HG03139 (cell line): ENCODE results near the gene TIMELESS.
"Not testable (repeated sequence)": the region's sequence is repeated elsewhere in the genome, so short reads cannot be mapped to it uniquely, and the experiment has no call there.

ENCODE experiments used
- ATAC-seq: cut with Tn5 transposase; IDR thresholded peaks from one replicate; pipeline ENCODE4 v1.9.1; 2021; ENCODE audit not compliant: unreplicated experiment

TIMELESS gene

DNA sequence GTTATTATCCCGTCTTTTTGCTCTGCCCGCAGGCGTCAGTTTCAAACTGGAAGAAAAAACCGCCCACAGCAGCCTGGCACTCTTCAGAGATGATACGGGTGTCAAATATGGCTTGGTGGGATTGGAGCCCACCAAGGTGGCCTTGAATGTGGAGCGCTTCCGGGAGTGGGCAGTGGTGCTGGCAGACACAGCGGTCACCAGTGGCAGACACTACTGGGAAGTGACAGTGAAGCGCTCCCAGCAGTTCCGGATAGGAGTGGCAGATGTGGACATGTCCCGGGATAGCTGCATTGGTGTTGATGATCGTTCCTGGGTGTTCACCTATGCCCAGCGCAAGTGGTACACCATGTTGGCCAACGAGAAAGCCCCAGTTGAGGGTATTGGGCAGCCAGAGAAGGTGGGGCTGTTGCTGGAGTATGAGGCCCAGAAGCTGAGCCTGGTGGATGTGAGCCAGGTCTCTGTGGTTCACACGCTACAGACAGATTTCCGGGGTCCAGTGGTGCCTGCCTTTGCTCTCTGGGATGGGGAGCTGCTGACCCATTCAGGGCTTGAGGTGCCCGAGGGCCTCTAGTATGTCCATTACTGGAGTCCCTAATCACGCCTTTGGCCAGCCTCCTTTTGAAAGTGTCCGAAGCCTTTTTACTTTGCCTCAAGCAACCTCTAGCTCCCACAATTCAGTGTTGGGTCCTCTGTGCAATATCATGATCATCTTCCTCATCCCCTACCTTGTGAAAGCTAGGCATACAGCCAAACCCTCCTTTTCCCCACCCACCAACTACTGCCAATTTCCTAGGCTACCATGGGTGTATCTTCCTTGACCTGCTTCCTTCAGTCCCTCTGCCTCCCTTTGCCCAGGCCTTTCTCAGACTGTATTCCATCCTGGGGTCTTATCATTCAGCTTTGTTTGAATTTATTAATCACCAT is 20.0 kb upstream of the TIMELESS start:
- no peak for ATAC-seq

DNA sequence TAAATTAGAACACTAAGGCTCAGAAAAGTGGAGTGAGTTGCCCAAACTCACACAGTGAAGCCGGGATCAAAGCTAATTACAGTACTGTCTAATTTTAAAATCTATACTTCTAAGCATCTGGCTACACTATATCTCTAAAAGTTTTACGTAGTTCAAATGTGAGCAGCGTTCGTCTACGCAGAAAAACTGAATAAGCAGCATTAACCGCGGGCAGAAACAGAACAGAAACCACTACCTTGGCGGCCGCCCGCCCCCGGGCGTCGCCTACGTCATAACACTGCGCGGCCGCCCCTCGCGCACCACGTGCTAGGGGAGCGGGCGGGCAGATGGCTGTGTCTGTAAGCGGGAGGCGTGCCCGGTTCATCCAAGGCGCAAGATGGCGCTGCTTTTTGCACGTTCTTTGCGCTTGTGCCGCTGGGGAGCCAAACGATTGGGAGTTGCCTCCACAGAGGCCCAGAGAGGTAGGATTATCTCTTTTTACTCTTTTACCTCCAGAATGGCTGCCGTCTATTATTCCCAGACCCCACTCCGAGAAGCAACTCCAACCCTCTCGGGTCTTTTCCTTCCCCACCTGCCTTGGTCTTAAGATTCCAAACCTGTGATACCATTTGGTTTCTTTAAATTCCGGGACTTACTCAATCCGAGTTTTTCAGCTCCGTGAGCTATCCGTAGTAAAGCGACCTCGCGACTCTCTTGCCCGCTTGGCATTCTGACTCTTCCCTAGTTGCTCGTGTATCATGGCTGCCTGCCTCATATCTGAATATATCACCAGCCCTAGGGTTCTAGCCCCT is 19.2 kb upstream of the TIMELESS start, which contains the start of gene SPRYD4:
Gene SPRYD4, plus strand, starts transcription at position 363 of the 791 bp plus-strand sequence. Its CDS starts 14 bp downstream, at position 377.
- peak; percentile 68 for ATAC-seq

DNA sequence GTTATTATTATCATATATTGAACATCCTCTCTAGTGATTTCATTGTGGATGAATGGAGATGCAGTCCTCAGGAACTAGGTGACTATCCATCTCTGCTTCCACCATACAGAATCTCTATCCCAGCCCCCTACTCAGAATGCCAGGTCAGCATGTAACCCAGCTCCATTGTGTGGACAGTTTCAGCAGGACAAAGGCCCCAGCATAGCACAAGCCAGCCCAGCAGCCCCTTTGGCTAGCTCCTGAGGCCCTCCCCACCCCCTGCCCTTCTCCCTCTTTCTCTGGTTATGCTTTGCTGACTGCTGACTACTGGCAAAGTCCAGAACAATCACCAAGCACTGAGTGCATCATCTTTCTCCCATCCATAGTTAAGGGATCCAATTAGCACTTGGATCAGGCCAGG is 13.3 kb upstream of the TIMELESS start:
- ATAC-seq: no peak

DNA sequence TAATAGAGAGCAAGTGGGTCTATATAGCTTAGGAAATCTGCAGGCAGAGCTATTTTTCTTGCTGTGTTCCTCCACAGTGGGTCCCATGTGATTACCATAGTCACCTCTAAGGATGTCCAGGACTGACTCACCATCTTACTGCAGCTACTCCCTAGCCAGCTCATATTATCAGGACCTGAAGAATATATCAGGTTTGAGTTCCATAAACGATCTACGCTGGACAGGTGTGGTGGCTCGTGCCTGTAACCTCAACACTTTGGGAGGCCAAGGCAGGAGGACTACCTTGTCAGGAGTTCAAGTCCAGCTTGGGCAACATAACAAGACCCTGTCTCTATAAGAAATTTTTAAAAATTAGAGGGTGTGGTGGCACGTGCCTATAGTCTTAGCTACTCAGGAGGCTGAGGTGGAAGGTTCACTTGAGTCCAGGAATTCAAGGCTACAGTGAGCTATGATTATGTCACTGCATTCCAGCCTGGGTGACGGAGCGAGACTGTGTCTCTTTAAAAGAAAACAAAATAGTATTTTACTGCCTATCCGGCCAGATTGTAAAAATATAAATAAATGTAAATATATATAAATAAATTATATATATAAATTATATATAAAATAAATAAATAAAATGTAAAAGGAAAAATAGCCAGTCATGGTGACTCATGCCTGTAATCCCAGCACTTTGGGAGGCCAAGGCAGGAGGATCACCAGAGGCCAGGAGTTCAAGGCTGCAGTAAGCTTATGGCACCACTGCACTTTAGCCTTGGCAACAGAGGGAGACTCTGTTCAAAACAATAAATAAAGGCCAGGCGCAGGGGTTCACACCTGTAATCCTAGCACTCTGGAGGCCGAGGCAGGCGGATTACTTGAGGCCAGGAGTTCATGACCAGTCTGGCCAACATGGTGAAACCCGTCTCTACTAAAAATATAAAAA is 12.3 kb upstream of the TIMELESS start:
- no peak for ATAC-seq

DNA sequence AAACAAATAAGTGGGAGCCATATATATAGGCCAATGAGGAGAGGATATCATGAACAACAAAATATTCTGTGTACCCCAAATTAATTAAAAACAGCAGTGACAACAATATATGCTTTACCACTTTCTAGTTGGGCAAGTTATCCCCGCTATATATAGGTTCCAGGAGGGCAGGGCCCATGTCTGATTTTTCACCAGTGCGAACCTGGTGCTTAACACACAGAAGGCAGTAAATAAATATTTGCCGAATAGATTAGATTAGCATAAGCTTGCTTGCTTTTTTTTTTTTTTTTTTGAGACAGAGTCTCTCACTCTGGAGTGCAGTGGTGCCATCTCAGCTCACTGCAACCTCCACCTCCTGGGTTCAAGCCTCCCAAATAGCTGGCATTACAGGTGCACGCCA is 8.6 kb upstream of the TIMELESS start:
- no peak for ATAC-seq

DNA sequence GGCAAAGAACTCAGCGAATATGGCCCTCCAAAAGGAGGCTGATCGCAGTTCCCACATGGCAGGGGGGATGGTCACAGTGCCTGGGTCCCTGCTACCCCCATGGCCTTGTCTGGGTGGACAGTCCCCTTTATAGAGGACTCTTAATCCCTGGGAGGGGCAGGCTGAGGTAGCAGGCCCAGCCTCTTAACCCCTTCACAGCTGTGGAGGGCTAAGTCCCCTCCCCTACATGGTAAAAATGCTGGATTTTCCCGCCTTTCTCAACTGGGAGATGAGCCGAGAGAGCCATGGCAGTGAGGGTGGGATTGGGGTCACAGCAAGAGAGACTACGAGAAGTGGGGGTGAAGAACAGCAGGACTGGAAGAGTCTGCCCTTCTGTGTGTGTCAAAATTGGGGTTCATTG is 5.3 kb upstream of the TIMELESS start, which contains the start of gene MIP:
Gene MIP, minus strand, starts transcription at position 101 of the 400 bp plus-strand sequence. Its CDS starts 44 bp downstream, at position 57.
- no peak for ATAC-seq

DNA sequence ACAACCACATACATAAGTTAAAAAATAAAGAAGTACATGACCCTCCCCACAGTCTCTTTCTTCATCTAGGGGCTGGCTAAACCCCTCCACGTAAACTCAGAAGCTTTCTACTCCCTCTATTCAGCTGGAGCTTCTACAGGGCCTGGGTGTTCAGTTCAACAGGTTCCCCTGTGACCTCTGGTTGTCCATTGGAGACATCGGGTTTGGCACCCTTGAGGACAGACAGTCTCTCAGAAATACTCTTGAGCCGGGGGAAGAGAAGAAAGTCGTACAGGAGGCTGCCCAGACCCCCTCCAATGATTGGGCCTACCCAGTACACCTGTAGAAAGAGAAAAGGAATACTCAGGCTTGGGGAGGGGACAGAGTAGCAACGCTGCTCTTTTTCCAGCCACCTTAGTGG is 1.9 kb upstream of the TIMELESS start:
- no peak for ATAC-seq

DNA sequence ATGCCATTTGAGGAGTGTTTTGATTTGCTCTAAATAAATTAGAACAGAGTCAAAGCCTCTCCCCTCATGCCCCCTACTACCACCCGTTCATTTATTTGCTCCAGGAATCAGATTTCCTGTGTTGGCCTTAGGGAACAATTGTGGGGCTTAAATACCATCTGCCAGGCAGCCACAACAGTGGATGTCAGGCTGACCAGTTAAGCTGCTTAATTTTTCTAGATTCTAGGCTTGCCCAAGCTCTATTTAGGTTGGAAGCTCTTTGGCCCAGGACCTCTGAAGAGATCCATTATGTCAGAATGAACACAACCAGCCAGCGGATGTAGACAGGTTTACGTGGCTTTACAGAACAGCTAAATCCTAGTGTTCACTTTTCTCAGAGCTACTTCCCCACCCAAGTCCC is 1.0 kb upstream of the TIMELESS start:
- ATAC-seq: no peak

DNA sequence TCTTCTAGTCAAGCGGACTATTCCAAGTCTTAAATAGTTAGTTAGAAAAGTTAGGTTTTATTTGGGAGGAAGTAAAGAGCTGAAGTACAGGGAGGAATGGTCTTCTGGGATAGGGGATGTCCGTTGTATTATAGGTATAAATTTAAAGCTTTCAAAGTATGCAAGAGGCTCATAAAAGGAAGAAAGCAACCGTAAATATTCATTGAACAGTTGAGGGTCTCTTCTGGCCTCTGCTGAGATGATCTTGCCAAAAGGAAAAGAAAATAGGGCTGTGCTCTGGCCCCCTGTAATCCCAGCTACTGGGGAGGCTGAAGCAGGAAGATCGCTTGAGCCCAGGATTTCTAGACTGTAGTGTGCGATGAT is 377 bp upstream of the TIMELESS start:
- no peak for ATAC-seq

DNA sequence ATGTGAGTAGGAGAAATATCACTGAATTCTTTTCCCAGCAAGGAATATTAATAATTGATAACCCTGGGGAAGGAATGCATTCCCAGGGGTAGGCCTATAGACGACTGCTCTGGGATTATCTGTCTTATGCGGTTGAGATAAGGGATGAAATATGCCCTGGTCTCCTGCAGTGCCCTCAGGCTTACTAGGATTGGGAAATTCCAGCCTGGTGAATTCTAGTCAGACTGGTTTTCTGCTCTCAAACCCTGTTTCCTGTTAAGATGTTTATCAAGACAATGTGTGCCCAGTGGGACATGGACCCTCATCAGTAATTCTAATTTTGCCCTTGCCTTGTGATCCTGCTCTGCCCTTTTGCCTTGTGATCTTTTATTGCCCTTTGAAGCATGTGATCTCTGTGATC is 6.0 kb downstream of the TIMELESS start:
- ATAC-seq: not testable (repeated sequence)

DNA sequence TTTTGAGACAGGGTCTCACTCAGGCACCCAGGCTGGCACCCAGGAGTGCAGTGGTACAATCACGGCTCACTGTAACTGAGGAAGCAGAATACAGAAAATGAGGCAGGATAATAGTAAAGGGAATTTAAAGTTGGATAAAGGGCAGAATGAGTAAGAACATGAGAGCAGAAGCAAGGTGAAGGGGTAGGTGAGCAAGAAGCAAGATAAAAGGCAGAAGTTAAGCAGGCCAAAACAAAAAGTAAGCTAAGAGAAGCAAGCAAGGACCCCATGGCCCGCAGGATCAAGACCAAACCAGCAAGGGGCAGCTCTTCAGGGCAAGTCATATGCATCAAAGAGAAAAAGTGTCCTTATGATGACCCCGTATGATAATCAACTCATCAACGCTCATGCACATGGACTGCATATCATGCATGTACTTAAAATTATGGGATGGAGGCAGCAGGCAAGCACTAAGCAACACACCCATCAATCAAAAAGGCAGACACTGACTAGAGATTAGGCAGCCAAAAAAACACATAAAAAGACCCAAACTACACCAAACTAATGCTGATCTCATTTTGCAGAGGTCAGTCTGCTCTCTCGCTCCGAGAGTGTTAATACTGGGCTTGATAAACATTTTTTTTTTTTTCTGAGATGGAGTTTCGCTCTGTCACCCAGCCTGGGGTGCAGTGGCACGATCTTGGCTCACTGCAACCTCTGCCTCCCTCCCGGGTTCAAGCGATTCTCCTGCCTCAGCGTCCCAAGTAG is 11.6 kb downstream of the TIMELESS start:
- no peak for ATAC-seq

DNA sequence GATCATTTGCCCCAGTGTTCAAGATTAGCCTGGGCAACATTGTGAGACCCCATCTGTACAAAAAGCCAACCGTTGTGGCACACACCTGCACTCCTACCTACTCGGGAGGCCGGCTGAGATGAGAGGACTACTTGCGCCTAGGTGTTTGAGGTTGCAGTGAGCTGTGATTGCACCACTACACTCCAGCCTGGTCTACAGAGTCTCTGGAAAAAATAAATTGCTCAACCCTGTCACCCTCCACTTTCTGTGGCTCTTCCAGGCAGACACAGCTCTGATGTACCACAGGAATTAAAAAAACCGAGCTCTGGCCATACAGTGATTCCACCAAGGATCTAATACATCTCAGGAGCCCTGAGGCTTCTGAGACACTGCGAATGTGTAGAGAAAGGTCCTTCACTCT is 14.4 kb downstream of the TIMELESS start:
- no peak for ATAC-seq

DNA sequence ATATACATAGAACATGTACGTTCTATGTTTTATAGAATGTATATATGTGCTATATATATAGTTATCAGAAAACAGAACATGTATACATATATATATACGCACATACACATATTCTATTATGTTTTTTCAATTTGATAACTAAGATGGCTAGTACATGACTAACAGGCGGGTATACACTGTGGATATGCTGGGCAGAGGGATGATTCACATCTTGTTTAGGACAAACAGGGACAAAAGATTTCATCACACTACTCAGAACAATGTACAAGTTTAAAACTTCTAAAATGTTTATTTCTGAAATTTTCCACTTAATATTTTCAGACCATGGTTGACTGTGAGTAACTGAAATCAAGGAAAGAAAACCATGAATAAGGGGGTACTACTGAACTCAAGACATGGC is 17.4 kb downstream of the TIMELESS start:
- ATAC-seq: no peak

DNA sequence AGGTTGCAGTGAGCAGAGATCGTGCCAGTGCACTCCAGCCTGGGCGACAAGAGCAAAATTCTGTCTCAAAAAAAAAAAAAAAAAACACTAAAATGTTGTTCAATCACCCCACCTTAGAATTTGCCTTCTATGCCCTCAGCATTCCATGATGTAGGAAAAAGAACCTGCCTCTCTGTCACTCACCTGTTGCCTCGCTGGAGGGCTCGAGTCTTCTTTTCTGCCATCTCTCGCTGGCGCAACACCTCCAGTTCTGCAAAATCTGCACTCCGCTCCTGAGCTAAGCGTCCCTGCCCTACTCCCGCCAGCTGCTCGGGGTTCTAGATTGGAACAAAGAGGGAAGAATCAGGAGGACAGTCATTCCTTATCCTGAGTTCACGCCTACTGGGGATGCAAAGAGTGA is 17.9 kb downstream of the TIMELESS start:
- ATAC-seq: no peak

DNA sequence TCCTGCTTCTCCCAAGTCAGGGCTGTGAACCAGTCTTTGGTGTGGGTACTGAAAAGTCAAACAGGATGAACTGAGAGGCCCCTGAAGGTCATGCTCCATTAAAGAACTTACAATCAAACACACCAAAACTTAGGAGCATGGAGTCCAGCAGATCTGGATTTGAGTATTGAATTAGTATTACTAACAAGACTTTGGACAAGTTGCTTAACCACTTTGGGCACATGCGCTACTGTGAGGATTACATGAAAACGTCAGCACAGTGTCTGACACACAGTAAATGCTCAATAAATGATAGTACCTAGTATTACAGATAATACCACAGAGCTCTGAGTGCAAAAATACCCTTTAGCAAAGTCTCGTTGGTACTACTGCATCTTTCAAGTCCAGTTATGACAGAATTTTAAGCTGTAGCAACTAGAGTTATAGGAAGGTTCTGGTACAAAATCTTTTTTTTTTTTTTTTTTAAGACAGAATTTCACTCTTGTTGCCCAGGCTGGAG is 23.2 kb downstream of the TIMELESS start:
- no peak for ATAC-seq

DNA sequence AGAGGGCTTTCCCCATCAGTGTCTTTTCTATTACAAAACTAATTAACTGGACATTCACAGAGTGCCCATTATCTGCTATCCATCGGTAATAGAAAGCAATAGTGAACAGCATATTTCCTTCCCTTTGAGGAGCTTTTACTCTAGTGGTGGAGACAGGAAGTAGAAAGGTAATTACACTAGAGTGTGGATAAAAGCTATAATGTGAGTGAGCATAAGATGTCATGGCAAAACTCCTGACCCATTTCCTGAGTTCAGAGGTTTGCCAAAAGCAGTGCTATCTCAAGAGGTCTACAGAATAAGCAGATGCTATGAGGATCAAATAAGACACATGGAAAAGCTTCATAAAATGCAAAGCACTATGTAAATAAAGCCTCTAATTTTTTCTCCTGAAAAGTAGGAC is 24.0 kb downstream of the TIMELESS start:
- no peak for ATAC-seq

DNA sequence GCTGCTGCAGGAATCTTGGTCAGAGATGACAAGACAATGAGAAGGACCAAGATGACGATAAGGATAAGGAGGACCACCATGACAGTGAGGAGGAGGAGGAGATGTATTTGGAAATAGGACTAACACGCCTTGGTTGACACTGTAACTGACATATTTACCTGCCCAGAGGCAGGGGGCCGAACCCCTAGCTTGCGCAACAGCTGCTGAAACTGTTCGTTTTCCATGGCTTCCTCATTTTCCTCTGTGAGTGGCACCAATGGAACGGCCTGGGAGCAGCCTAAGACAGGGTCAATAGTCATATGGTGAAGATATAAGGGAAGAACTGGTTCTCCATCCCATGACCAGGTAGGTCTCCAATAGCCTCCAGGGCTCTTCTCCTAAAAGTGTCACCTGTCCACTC is 28.8 kb downstream of the TIMELESS start:
- no peak for ATAC-seq

DNA sequence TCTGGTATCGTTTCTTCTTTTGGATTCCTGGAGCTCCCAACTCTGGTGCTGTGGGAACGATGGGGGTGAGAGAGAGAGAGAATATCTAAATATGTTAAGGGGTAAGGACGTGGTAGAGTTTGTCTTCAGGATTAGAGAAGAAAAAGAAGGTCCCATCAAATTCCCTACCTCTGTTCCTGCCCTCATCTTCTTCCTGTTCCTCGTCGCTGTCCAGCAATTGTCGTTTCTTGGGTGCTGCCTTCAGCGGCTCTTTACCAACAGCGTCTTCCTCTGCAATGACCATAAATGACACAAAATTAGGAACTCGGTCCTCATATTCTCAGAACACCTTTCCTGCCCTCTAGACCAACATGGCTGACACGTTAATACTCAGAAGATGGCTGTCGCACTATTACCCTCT is 31.5 kb downstream of the TIMELESS start:
- ATAC-seq: no peak

DNA sequence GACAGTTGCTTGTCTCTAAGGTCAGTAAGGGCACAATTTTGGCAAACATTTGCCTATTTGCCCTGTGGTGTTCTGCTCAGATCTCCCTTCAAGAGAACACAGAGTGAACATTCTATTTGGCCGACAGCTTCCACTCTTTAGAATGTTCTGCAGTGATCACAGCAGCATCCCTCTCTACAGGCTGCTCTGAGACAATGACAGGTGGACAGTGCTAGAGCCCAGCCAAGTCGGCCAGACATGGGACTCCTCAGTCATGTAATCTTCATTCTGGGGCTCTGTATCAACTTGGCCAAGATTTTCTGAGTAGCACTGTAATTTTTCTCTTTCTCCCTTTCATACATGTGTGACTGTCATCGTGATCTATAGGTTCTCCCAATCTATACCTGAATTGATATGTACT is 34.8 kb downstream of the TIMELESS start:
- no peak for ATAC-seq

DNA sequence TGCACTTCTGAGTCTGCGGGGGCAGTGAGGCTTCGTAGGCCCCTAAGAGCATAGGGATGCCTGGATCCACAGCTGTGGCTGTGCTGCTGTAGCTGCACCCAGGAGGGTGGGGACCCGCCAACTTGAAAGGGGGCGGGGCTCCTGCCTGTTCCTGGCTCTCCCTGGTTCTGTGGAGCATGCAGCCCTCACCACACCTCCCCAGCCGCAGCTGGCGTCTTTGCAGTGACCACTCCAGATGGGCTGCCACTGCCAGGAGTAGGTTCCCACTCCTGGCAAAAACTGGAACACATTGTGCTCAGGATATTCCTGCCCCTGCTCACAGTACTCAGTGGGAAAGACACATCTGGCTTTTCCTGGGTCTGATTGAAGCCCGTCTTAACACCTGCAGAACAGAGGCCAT is 35.8 kb downstream of the TIMELESS start:
- no peak for ATAC-seq
